GM23338 (cell line): ENCODE data around the gene KLK7. TPM values are rescaled to one million over a fixed set of nuclear protein-coding genes. Genes with fewer than 3 reads are reported as not detected.

Experiments used
- ATAC-seq: fragments of 200-7000 bp; cut with Tn5 transposase; 3 replicates; pipeline ENCODE4 v1.9.1; 2020
- DNase-seq: peaks from one replicate; pipeline ENCODE4 v3.0.0-alpha.2; 2015; ENCODE audit warnings: low spot score
- H2AFZ ChIP-seq: fragments of 200-600 bp; sonication (generic); 2 replicates; pipeline ENCODE4 v1.8.0; 2016; ENCODE audit warnings: antibody characterized with exemption, mild to moderate bottlenecking, moderate library complexity
- H3F3A ChIP-seq: fragments of 200-600 bp; sonication (generic); replicated peaks from 2 replicates; pipeline ENCODE4 v1.8.0; 2017; ENCODE audit warnings: antibody characterized with exemption, mixed run types, low read depth
- H3K27ac ChIP-seq: fragments of 200-600 bp; sonication (generic); 2 replicates; pipeline ENCODE4 v1.6.1; 2016; ENCODE audit warnings: low read depth
- H3K27me3 ChIP-seq: fragments of 200-600 bp; sonication (generic); 2 replicates; pipeline ENCODE4 v1.8.0; 2016; ENCODE audit warnings: mild to moderate bottlenecking, mixed run types, moderate library complexity; ENCODE audit not compliant: insufficient read depth
- H3K36me3 ChIP-seq: fragments of 200-600 bp; sonication (generic); 2 replicates; pipeline ENCODE4 v1.8.0; 2016; ENCODE audit warnings: mild to moderate bottlenecking; ENCODE audit not compliant: insufficient read depth
- H3K4me1 ChIP-seq: fragments of 200-600 bp; sonication (generic); 2 replicates; pipeline ENCODE4 v1.8.0; 2016; ENCODE audit warnings: mild to moderate bottlenecking, moderate library complexity; ENCODE audit not compliant: insufficient read depth
- H3K4me2 ChIP-seq: fragments of 200-600 bp; sonication (generic); 2 replicates; pipeline ENCODE4 v1.7.1; 2017; ENCODE audit warnings: mixed run types
- H3K4me3 ChIP-seq: fragments of 200-600 bp; sonication (generic); 2 replicates; pipeline ENCODE4 v1.6.1; 2016; ENCODE audit warnings: mixed run types
- H3K79me2 ChIP-seq: fragments of 200-600 bp; sonication (generic); replicated peaks from 2 replicates; pipeline ENCODE4 v1.8.0; 2017; ENCODE audit warnings: mild to moderate bottlenecking; ENCODE audit not compliant: insufficient read depth
- H3K9me2 ChIP-seq: fragments of 200-600 bp; sonication (generic); 2 replicates; pipeline ENCODE4 v1.8.0; 2017; ENCODE audit not compliant: insufficient read depth
- H4K20me1 ChIP-seq: fragments of 200-600 bp; sonication (generic); replicated peaks from 2 replicates; pipeline ENCODE4 v1.8.0; 2017; ENCODE audit warnings: mild to moderate bottlenecking; ENCODE audit not compliant: insufficient read depth
- H3K27ac Mint-ChIP-seq: 2 replicates; pipeline ENCODE4 v1.8.0; 2020; ENCODE audit warnings: inconsistent platforms, mild to moderate bottlenecking, moderate library complexity, mixed read lengths
- H3K27me3 Mint-ChIP-seq: 3 replicates; pipeline ENCODE4 v1.8.0; 2022; ENCODE audit warnings: low read depth, mild to moderate bottlenecking, moderate library complexity, mixed read lengths, inconsistent platforms; ENCODE audit not compliant: insufficient read depth, poor library complexity
- H3K36me3 Mint-ChIP-seq: 3 replicates; pipeline ENCODE4 v1.8.0; 2021; ENCODE audit warnings: low read depth, mild to moderate bottlenecking, inconsistent platforms, moderate library complexity, mixed read lengths
- H3K4me1 Mint-ChIP-seq: 3 replicates; pipeline ENCODE4 v1.8.0; 2020; ENCODE audit warnings: mild to moderate bottlenecking, inconsistent platforms, mixed read lengths
- H3K4me3 Mint-ChIP-seq: 3 replicates; pipeline ENCODE4 v1.8.0; 2021; ENCODE audit warnings: moderate library complexity, mild to moderate bottlenecking, inconsistent platforms, mixed read lengths
- H3K9me3 Mint-ChIP-seq: 3 replicates; pipeline ENCODE4 v1.8.0; 2020; ENCODE audit warnings: moderate library complexity, mild to moderate bottlenecking, inconsistent platforms, mixed read lengths
- CREB1 ChIP-seq: fragments of 250-450 bp; sonication (Bioruptor Pico); IDR thresholded peaks from 2 replicates; pipeline ENCODE4 v1.5.0; 2020; ENCODE audit warnings: low read depth, mild to moderate bottlenecking, moderate library complexity
- EZH2 ChIP-seq: fragments of 200-600 bp; sonication (generic); IDR thresholded peaks from one replicate; pipeline ENCODE4 v1.8.0; 2017; ENCODE audit warnings: antibody characterized with exemption, mild to moderate bottlenecking, low read depth; ENCODE audit not compliant: unreplicated experiment
- EZH2phosphoT487 ChIP-seq: fragments of 200-600 bp; sonication (generic); IDR thresholded peaks from one replicate; pipeline ENCODE4 v1.8.1; 2018; ENCODE audit warnings: antibody characterized with exemption; ENCODE audit not compliant: unreplicated experiment
- JUNB ChIP-seq: IDR thresholded peaks from one replicate; pipeline ENCODE4 v1.6.1; 2016; ENCODE audit warnings: antibody characterized with exemption; ENCODE audit not compliant: unreplicated experiment
- NANOG ChIP-seq: IDR thresholded peaks from 2 replicates; pipeline ENCODE4 v1.6.1; 2016; ENCODE audit warnings: antibody characterized with exemption, borderline replicate concordance
- POLR2AphosphoS5 ChIP-seq: IDR thresholded peaks from 2 replicates; pipeline ENCODE4 v1.6.1; 2016; ENCODE audit warnings: antibody characterized with exemption, low read depth
- STAT1 ChIP-seq: IDR thresholded peaks from one replicate; pipeline ENCODE4 v1.6.1; 2016; ENCODE audit warnings: antibody characterized with exemption; ENCODE audit not compliant: unreplicated experiment
- ZNF114 ChIP-seq: fragments of 250-450 bp; sonication (Bioruptor Pico); IDR thresholded peaks from 2 replicates; pipeline ENCODE4 v1.5.0; 2020; ENCODE audit warnings: mild to moderate bottlenecking, moderate library complexity
- ZNF331 ChIP-seq: fragments of 250-450 bp; sonication (Bioruptor Pico); IDR thresholded peaks from 2 replicates; pipeline ENCODE4 v1.5.0; 2020; ENCODE audit warnings: low read depth, mild to moderate bottlenecking, moderate library complexity
- polyA plus RNA-seq: library from polyadenylated mRNA; unstranded; fragments of >200 nt; fragmentation: Nextera tagmentation; extraction: Ambion mirVana; gene quantifications from 2 replicates; pipeline ENCODE4 v1.2.1, GENCODE V29; 2016
- total RNA-seq: library from RNA; depleted of rRNA; stranded (reverse); fragments of >200 nt; shearing (Covaris generic); gene quantifications from 2 replicates; pipeline ENCODE4 v1.2.3, GENCODE V29; 2014
- TF ChIP-seq, protein P1 (sequence below): IDR thresholded peaks from 2 replicates; pipeline ENCODE4 v1.6.1; 2016; ENCODE audit warnings: antibody characterized with exemption
- TF ChIP-seq, protein P2 (sequence below): fragments of 250-450 bp; sonication (Bioruptor Pico); IDR thresholded peaks from 2 replicates; pipeline ENCODE4 v1.5.0; 2020; ENCODE audit warnings: mild to moderate bottlenecking, moderate library complexity
- TF ChIP-seq, protein P3 (sequence below), 2 experiments: fragments of 200-600 bp in 1 of 2; sonication (generic) in 1 of 2; conservative IDR thresholded peaks; 2 replicates each; pipeline versions ENCODE4 v1.5.1 to v1.6.1; 2016 to 2017; ENCODE audit warnings: antibody characterized with exemption in 2 of 2, low read depth in 2 of 2, mild to moderate bottlenecking in 2 of 2, moderate library complexity in 1 of 2

The KLK7 gene
- total and polyA plus RNA-seq, 2 experiments from 2014 or later: 1.1 to 1.4 TPM

DNA sequence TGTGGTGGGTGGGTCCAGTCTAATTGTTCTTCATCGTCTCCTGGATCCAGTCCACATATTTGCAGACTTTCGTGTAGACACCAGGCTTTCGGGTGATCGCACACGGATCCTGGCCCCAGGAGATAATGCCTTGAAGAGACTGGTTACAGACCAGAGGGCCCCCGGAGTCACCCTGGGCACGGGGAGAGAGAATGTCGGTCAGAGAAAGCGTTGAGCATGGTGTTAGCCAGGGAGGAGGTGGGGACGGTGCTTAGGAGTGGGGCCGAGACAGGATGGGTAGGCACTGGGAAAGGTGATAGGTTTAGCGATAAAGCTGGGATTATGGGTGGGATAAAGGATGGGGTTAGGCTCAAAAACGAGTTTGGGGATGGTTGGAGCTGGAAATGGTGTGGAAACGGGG lies 38.8 kb upstream of the KLK7 start:
- H3K27ac ChIP-seq: no peak overlapping the region

More for the DNA sequence above, 38.8 kb upstream of the KLK7 start:
- Histone ChIP-seq H4K20me1 (no peaks in the 10 kb centered on the region), H2AFZ (no peak overlapping the region), H3K27me3 (peaks cover 26% of the 10 kb centered on the region), H3K4me3 (no peak overlapping the region), H3F3A (no peaks in the 10 kb centered on the region), H3K36me3 (no peaks in the 10 kb centered on the region), H3K79me2 (no peaks in the 10 kb centered on the region), H3K4me2 (no peak overlapping the region), H3K4me1 (peaks cover 5% of the 10 kb centered on the region; the same call in 1 of the 2 replicates), H3K9me2 (no peaks in the 10 kb centered on the region)
- DNase-seq: no peak
- ATAC-seq: no peak
- Mint-ChIP-seq H3K4me1 (peaks cover 40% of the 10 kb centered on the region), H3K36me3 (peaks cover 6% of the 10 kb centered on the region; the same call in 1 of the 3 replicates), H3K27ac (no peak overlapping the region), H3K9me3 (peaks cover 6% of the 10 kb centered on the region), H3K27me3 (peaks cover 30% of the 10 kb centered on the region), H3K4me3 (no peak overlapping the region)
- TF ChIP-seq EZH2: no peak
- no peak for TF ChIP-seq STAT1
- no peak for TF ChIP-seq CREB1 (CRISPR knock-in tag)
- TF ChIP-seq, protein P1, sequence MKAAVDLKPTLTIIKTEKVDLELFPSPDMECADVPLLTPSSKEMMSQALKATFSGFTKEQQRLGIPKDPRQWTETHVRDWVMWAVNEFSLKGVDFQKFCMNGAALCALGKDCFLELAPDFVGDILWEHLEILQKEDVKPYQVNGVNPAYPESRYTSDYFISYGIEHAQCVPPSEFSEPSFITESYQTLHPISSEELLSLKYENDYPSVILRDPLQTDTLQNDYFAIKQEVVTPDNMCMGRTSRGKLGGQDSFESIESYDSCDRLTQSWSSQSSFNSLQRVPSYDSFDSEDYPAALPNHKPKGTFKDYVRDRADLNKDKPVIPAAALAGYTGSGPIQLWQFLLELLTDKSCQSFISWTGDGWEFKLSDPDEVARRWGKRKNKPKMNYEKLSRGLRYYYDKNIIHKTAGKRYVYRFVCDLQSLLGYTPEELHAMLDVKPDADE: no peak
- TF ChIP-seq, protein P2, sequence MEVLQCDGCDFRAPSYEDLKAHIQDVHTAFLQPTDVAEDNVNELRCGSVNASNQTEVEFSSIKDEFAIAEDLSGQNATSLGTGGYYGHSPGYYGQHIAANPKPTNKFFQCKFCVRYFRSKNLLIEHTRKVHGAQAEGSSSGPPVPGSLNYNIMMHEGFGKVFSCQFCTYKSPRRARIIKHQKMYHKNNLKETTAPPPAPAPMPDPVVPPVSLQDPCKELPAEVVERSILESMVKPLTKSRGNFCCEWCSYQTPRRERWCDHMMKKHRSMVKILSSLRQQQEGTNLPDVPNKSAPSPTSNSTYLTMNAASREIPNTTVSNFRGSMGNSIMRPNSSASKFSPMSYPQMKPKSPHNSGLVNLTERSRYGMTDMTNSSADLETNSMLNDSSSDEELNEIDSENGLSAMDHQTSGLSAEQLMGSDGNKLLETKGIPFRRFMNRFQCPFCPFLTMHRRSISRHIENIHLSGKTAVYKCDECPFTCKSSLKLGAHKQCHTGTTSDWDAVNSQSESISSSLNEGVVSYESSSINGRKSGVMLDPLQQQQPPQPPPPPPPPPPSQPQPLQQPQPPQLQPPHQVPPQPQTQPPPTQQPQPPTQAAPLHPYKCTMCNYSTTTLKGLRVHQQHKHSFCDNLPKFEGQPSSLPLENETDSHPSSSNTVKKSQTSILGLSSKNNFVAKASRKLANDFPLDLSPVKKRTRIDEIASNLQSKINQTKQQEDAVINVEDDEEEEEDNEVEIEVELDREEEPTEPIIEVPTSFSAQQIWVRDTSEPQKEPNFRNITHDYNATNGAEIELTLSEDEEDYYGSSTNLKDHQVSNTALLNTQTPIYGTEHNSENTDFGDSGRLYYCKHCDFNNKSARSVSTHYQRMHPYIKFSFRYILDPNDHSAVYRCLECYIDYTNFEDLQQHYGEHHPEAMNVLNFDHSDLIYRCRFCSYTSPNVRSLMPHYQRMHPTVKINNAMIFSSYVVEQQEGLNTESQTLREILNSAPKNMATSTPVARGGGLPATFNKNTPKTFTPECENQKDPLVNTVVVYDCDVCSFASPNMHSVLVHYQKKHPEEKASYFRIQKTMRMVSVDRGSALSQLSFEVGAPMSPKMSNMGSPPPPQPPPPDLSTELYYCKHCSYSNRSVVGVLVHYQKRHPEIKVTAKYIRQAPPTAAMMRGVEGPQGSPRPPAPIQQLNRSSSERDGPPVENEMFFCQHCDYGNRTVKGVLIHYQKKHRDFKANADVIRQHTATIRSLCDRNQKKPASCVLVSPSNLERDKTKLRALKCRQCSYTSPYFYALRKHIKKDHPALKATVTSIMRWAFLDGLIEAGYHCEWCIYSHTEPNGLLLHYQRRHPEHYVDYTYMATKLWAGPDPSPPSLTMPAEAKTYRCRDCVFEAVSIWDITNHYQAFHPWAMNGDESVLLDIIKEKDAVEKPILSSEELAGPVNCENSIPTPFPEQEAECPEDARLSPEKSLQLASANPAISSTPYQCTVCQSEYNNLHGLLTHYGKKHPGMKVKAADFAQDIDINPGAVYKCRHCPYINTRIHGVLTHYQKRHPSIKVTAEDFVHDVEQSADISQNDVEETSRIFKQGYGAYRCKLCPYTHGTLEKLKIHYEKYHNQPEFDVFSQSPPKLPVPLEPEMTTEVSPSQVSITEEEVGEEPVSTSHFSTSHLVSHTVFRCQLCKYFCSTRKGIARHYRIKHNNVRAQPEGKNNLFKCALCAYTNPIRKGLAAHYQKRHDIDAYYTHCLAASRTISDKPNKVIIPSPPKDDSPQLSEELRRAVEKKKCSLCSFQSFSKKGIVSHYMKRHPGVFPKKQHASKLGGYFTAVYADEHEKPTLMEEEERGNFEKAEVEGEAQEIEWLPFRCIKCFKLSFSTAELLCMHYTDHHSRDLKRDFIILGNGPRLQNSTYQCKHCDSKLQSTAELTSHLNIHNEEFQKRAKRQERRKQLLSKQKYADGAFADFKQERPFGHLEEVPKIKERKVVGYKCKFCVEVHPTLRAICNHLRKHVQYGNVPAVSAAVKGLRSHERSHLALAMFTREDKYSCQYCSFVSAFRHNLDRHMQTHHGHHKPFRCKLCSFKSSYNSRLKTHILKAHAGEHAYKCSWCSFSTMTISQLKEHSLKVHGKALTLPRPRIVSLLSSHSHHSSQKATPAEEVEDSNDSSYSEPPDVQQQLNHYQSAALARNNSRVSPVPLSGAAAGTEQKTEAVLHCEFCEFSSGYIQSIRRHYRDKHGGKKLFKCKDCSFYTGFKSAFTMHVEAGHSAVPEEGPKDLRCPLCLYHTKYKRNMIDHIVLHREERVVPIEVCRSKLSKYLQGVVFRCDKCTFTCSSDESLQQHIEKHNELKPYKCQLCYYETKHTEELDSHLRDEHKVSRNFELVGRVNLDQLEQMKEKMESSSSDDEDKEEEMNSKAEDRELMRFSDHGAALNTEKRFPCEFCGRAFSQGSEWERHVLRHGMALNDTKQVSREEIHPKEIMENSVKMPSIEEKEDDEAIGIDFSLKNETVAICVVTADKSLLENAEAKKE: no peak
- TF ChIP-seq, protein P3, sequence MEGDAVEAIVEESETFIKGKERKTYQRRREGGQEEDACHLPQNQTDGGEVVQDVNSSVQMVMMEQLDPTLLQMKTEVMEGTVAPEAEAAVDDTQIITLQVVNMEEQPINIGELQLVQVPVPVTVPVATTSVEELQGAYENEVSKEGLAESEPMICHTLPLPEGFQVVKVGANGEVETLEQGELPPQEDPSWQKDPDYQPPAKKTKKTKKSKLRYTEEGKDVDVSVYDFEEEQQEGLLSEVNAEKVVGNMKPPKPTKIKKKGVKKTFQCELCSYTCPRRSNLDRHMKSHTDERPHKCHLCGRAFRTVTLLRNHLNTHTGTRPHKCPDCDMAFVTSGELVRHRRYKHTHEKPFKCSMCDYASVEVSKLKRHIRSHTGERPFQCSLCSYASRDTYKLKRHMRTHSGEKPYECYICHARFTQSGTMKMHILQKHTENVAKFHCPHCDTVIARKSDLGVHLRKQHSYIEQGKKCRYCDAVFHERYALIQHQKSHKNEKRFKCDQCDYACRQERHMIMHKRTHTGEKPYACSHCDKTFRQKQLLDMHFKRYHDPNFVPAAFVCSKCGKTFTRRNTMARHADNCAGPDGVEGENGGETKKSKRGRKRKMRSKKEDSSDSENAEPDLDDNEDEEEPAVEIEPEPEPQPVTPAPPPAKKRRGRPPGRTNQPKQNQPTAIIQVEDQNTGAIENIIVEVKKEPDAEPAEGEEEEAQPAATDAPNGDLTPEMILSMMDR (conservative IDR thresholded peaks at IDR 0.05; ENCODE audit: low read depth in 2 of 2): no peak
- no peak for TF ChIP-seq ZNF331 (CRISPR knock-in tag)
- no peak for TF ChIP-seq EZH2phosphoT487
- TF ChIP-seq JUNB: no peak
- no peak for TF ChIP-seq ZNF114 (CRISPR knock-in tag)
- TF ChIP-seq NANOG: no peak
- TF ChIP-seq POLR2AphosphoS5: no peak
